Erythroblast (primary cell): Measurements from ENCODE around the gene PRKG1.

Source experiments
- GATA1 ChIP-seq: IDR thresholded peaks from 2 replicates; pipeline ENCODE4 v1.6.1; 2011; ENCODE audit warnings: low read depth, mild to moderate bottlenecking, control low read depth, low read length, moderate library complexity
- POLR2A ChIP-seq: IDR thresholded peaks from 2 replicates; pipeline ENCODE4 v1.6.1; 2011; ENCODE audit warnings: mild to moderate bottlenecking, low read length

DNA sequence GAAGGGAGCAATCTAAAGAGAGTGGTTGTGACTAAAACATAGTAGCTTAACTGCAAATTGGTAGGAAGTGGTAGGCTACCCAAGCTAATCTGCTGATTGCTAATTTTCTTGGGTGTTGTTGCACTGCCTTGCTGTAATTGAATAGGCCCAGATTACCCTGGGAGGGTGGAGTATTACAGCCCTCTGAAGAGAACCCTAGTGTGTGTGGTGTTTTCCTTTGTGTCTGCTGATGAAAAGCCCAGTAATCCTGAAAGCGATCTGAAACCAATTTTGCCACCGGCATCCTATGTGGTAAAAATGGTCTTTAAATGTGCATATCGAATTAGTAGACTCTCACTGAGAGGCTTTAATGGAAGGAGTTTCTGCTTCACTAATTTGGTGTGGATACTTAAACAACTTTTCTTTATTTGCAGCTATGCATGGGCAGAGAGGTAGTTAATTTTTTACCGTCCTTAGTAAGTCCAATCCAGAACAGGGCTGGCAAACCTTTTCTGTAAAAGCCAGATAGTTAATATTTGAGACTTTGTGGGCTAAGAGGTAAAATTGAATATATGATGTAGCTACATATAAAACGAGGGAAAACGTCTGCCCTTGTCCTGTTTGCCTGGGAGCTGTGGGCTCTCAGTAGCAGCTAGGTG is 532.7 kb downstream of the PRKG1 start:
- TF ChIP-seq POLR2A: no peak
- no peak for TF ChIP-seq GATA1
